Embryonic facial prominence (tissue), 1 donor: Measurements from ENCODE around the gene MAN1C1.
"Not testable (repeated sequence)": the region's sequence is repeated elsewhere in the genome, so short reads cannot be mapped to it uniquely, and the experiment has no call there.

Experiments used
- DNase-seq: peaks from one replicate; pipeline ENCODE4 v3.0.0-alpha.2; 2016; ENCODE audit errors: extremely low spot score

MAN1C1 gene

DNA sequence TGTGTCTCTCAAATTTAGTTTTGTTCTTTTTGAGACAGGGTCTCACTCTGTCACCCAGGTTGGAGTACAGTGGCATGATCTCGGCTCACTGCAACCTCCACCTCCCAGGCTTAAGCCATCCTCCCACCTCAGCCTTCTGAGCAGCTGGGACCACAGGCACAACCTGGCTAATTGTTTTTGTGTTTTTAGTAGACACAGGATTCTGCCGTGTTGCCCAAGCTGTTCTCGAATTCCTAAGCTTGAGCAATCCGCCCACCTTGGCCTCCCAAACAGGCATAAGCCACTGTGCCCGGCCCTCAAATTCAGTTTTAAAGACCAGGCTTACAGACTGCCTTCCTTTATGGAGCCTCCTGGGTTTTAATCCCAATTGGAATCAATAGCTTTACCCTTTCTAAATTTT lies 99.7 kb downstream of the MAN1C1 start:
- no peak for DNase-seq

DNA sequence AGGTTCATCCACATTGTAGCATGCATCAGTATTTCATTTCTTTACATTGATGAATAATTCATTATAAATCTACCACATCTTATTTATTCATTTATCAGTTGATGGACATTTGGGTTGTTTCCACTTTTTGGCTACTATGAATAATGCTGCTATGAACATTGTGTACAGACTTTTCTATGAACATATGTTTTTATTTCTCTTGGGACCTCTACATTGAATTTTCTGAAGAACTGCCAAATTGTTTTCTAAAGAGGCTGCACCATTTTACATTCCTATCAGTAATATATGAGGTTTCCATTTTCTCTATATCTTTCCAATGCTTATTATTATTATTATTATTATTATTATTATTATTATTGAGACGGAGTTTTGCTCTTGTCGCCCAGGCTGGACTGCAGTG lies 102.1 kb downstream of the MAN1C1 start:
- no peak for DNase-seq

DNA sequence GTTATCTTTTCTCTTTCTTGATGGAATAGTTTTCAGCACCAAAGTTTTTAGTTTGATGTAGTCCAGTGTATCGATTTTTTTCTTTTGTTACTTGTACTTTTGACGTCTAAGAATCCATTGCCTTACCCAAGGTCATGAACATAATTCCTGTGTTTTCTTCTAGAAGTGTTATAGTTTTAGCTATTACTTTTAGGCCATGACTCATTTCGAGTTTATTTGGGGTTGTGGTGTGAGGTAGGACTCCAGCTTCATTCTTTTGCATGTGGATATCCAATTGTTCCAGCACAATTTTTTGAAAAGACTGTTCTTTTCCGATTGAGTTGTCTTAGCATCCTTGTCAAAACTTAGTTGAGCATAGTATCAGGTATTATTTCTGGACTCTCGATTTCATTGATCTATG lies 104.0 kb downstream of the MAN1C1 start:
- DNase-seq: no peak

DNA sequence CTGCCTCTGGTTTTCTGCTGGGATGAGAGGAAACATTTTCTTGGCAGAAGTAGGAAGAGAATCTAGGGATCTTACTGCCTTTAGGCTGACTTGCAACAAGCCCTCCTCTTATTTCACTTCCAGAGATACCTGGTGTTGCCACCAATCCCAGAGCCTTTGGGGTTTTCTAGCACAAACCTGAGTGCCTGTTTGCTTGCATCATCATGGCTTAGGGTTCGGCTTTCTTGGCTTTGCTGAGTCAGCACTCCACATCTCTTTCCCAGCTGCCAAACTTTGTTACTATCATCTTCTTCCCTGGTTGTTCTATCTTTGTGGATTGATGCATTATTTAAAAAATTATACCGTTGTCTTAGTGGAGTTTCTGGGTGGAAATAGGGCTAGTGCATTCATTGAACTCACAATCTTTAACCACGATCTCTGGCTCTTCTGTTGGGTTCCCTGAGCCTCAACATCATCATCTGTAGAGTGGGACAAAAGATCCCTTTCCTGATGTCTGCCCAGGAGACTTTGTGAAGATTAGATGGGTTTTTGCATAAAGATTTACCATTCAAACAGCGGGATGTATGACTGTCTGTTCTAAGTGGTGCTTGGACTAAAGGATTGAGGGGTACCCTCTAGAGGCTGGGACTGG lies 106.8 kb downstream of the MAN1C1 start:
- no peak for DNase-seq

DNA sequence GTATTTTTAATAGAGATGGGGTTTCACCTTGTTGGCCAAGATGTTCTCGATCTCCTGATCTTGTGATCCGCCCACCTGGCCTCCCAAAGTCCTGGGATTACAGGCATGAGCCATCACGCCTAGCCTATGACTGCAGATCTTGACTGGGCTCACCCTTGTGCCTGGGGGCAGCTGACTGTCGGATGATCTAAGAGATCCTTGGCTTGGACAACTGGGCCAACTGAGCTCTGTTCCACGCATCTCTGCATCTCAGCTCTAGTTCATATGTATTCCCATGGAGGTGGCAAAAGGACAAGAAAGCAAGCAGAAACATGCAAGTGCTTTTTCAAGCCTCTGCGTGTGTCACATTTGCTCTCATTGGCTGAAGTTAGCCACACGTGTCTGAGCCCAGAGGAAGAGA lies 107.6 kb downstream of the MAN1C1 start:
- DNase-seq: no peak

DNA sequence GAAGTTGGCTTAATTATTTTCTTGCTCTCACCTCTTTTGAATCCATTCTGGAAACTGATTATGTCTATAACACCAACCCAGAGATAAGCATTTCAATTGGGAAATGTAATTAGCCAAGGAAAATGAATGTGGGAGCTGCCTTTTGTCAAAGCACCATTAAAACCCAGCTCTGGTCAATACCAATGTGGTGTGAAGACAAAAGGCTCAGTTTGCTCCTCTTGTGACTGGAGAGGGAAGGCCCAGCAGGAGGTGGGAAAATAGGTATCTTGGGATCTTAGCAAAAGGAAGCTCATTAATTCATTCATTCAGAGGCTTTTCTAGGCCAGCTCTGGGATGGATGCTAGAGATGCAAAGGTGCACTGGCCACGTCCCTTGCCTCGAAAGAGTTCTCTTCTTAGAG lies 108.4 kb downstream of the MAN1C1 start:
- DNase-seq: no peak

DNA sequence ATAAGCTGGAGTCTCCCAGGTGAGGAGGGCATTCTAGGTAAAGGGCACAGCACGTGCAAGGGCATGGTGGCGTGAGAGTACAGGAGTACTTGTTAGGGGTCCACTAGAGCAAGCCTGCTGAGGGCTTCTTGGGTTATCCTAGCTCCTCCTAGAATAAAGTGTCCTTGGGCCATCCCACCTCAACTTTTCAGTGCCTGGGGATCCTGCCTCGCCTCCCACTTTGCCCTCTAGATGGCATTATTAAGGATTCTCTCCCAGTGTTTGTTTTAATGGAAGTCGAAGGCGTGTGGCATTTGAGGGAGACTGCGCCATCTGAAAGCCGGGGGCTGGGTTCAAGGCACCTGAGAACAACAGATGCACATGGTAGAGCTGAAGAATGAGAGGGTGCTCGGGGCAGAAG lies 108.9 kb downstream of the MAN1C1 start:
- no peak for DNase-seq

DNA sequence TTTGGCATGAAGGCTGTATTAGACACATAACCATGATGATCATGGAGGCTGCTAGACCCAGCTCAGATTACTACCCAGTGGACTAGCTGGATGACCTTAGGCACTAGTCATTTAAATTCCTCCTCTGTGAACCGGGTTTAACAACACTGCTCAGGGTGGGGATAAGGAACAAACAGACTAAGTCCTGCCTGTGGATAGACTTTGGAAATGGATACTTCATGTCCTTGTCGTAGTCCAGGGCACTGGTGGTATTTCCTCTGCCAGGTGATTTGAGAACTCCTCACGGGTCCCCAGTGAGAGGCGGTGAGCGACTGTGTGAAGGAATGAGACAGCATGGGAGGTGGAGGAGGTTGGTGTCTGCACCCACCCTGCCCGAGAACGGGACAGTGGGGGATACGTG lies 110.5 kb downstream of the MAN1C1 start:
- DNase-seq: no peak

DNA sequence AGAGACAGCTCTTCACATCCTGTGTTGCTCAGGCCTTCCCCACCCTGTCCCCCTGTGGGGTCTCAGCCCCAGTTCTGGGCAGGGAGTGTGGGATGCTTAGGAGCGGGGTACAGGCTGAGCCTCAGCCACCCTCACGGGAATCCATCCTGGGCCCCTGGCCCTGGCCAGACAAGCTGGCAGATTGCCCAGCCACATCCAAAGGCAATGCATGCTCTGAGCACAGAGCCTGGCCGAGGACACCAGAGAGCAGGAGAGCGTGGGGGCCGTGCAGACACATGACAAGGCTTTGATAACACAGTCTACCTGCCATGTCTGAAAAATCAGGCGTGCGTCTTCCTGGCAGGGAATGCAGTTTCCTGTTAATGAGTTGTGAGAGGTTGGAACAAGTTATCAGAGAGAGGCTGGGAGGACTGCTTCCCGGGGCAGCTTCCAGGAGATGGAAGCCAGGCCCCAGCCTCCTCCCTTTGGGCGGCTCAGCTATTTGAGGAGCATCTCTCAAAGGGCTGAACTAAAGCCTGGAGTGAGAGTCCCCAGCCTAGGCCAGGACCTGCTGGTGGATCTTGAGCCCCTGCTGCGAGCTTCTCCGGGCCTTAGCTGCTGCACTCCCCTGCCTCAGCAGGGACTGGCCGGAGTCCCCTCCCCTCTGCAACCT lies 111.2 kb downstream of the MAN1C1 start:
- DNase-seq: no peak

DNA sequence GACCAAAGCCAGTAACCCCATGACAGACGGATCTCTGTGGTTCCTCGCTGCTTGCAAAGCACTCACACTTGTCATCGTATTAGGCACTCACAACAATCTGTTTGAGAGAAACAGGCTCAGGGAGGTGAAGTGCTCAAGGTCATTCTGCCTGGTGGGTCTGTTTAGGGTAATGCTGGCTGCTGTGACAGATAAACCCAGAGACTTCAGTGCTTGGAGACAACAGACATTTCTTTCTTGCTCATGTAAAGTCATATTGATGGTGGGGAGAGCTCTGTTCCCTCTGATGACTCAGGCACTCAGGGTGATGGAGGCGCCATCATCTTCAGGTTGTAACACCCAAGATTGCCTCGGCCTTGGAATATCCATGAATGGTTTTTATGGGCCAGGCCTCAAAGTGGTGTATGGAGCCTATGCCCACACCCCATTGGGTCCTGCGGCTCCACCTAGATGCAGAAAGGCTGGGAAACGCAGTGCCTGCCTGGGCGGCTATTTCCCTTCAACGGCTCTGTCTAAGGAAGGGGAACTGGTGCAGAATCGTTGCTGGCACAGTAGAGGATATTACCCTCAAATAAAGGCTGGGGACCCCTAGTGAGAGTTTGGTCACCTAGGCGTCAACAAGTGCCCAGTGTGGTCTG lies 111.8 kb downstream of the MAN1C1 start:
- DNase-seq: no peak

DNA sequence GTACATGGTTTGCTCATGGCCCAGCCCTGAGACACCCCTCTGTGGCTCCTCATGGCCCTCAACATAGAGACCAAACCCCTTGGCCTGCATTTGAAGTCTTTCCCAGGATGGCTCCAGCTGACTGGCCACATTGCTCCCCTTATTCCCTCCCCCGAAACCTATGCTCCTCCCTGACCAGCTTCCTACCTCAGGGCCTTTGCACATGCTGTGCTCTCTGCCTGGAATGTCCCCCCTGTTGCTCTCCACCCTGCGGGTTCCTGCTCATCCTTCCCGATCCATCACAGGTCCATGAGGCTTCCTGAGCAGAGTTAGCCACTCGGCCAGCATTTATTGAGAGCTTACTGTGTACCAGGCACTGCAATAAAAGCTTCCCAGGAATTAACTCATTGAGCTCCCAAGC lies 112.5 kb downstream of the MAN1C1 start:
- DNase-seq: no peak

DNA sequence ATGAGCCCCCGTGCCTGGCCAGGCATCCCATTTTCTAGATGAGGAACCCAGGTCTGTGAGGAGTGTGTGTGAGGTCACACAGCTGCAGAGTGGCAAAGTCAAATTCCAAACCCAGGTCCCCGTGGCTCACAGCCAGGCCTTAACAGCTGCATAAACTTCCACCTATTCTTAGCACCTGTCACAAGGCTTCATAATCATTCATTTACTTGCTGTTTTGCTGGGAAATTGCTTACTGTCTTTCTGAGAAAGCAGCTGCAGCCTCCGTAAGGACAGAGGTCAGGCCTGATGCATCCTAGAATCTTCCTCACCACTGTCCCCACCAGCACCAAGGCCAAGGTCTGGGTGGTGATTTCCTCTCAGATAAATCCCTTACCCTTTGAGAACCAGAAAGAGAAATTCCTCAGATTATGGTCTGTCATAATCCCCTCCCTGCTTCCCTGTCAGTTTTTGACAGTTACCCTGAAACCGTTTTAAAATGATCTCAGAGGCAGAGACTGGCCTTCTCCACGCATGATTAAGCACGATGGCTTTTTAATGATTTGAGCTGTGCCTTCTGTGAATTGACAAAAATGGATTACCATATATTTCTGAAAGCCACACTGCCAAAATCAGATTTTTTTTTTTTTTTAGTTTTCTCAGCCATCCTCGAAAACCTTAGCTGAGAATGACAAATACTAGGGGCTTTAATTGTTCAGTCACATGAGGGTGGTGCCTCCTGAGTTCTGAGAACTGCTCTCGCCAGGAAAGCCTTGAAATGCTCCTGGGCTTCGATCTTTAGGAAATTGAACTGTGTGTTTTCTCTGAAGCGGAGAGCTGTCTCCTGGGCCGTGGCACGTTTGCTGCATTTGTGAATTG lies 113.4 kb downstream of the MAN1C1 start:
- no peak for DNase-seq

DNA sequence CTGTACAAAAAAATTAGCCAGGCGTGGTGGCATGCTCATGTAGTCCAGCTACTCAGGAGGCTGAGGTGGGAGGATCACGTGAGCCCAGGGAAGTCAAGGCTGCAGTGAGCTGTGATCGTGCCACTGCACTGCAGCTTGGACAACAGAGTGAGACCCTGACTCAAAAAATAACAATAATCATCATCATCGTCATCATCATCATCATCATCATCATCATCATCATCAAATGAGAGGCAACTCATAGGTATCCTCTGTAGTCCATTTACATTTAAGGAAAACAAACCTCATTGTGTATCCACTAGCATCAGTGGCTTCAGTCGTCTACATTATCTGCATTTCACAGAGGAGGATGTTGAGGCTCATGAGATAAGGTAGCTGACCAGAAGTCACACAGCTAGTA lies 114.6 kb downstream of the MAN1C1 start:
- no peak for DNase-seq

DNA sequence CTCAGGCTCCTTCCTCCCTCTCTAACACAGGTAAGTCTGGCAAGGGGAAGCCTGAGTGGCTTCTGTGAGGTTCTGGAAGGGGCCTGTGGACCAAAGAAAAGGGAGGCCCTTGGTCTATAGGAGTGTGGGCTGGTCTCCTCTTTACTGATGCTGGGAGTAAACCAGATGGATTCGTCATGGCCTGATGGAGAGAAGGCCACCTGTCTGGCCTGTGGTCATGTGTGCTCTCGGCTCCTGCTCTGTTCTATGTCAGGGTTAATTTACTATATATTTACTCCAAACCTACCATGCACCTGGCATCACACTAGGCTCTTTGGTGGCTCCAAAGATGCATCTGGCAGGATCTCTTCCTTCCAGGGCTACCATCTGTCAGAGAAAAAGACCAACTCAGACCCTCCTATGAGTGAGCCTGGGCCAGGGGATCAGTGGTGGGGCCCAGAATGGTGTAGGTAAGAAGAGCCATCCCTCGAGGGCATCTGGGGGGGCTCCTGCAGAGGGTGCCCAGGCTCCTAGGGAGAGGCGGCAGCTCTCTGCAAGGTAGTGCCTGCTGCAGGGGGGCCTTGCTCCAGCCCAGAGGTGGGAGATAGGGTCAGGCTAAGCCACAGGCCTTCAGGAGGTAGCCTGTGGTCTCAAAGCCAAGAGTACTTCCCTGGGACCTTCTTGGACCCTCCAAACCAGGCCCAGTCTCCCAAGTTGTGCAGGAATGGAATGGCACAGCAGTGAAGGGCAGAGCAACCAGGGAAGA lies 115.2 kb downstream of the MAN1C1 start:
- no peak for DNase-seq

DNA sequence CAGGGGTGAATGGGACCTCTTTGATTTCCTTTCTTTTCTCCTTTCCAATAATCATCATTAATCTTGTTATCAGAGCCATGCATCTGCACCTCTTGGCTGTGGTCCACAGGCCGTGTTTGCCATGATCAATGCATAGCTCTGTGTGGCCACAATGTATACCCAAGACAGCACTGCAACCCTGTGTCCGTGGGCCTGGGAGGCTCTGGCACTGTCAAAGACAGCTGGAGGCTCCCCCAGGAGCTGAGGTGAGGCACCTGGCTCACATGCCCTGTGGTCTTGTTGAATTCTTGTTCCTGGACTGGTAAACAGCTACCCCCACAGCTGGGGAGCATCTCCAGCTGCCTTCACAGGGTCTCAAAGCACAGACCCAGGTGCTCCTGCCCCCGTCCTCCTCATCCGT lies 116.2 kb downstream of the MAN1C1 start:
- no peak for DNase-seq

DNA sequence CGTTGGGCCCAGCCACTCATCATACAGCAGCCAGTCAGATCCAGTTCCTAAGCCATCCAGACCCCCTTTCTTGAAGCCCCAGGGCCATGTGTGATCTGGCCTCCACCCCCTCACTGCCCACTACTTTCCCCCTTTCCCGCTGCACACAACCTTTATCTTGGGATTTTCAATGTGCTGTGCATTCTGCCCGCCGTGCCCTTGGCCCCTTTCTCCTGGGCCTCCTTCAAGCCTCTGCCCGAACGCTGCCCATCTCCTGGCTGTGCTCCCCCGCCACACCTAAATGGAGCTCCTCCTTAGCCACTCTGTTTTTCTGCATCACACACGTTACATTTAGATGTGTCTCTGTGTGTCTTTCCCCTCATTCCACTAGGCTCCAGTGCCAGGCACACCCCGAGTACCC lies 116.7 kb downstream of the MAN1C1 start:
- DNase-seq: no peak

DNA sequence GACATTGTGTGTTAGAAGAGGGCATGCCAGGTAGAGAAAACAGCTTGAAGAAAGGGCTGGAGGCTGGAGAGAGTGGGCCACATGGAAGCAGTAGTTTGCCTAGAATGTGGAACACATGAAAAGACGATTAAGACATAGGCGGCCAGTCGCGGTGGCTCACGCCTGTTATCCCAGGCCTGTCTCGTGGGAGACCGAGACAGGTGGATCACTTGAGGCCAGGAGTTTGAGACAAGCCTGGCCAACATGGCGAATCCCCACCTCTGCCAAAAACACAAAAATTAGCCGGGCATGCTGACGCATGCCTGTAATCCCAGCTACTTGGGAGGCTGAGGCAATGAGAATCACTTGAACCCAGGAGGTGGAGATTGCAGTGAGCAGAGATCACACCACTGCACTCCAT lies 118.4 kb downstream of the MAN1C1 start:
- DNase-seq: not testable (repeated sequence)

DNA sequence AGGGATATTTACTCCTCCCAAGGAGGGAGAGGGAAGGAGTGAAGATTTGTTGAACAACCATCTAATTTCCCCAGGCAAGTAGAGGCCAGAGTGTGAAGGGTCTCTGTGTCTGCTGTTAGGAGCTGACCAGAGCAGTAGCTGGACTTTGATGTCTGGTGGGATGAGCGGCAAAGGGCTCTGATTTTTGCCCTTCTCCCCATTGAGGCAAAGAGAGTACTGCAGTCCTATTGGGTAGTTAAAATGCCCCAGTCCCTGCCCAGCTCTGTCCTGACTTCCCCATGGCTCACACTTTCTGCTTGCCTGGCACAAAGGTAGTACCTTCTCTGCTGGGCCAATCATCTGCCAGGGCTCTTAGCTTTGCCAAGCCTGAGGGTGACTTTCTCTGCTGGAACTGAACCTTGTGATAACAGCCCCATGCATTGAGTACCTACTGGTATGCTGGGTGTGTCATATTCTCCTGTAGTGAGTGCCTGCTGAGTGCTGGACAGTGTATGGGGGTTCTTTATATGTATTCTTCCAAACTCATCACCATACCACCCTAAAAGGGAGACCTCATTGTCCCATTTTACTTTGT lies 119.5 kb downstream of the MAN1C1 start:
- DNase-seq: no peak

DNA sequence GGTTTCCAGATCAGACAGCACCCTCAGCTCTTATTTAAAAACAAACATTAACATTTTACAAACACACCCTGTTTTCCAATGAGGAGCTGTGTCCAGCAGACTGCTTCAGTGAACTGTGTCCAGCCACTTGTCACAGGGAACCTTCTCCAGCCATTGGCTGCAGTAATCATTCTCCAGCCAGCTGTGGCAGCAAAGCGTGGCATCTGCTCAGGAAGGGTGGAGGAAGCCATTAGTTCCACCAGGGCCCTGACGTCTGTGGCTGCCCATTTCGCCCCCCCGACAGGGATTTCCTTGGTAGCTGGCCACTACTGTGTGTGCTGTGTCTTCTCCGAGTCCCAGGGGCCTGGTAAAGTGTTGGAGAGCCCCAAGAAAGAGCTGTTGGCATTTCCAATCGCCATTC lies 120.5 kb downstream of the MAN1C1 start:
- DNase-seq: no peak

DNA sequence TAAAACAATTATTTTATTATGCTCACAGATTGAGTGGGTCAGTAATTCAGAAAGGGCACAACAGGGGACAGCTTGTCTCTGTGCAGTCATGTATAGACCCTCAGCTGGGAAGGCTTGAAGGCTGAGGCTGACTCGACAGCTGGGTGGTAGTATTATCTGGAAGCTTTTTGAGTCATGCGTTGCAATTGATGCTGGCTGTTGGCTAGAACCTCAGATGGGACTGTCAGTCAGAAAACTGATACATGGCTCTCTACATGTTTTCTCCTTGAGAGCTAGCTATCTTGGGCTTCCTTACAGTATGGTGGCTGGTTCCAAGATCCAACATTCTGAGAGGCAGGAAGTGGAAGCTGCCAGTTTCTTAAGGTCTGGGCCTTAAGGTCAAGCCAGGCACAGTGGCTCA lies 121.9 kb downstream of the MAN1C1 start:
- no peak for DNase-seq

DNA sequence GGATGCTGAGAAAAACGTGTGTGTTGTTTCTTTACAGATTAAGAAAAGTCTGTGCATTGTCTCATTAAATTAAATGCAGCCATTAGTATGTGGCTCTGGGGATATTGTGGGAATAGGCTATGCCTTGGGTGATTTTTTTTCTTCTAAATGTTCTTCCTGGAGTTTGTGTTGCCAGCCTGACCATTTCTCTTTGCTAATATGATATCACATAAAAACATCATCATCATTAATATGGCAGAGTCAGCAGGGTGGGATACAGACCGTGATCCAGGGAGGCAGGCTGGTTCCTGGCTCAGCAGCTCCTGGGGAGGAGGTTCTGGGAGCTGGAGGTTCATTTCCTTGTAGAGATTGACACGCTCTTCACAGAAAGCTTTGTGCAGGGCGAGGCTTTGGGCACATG lies 122.8 kb downstream of the MAN1C1 start:
- DNase-seq: no peak

DNA sequence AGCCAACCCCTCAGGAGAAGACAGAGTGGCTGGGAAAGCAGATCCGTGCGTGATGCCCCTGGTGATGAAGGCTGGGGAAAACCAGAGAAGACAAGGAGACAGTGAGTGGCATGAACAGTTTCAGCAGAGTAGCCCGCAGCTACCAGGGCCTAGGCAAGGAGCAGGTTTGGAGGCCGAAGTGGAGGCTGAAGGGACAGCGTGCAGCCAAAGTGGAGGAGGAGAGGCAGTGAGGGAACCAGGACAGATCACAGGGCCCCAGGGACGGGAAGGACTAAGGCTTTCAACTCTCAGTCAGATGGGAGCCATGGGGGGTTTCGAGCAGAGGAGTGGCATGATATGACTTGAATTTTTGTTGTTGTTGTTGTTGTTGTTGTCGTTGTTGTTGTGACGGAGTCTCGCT lies 123.5 kb downstream of the MAN1C1 start:
- no peak for DNase-seq
